GM12801 (cell line): ENCODE data around the gene GRIK4.

Experiments
- CTCF ChIP-seq: IDR thresholded peaks from one replicate; pipeline ENCODE4 v1.5.1; 2011; ENCODE audit warnings: control low read depth; ENCODE audit not compliant: insufficient read length; ENCODE audit errors: extremely low read depth

Gene GRIK4

GRCh38 chr11:120615391-120615790 is 103.8 kb downstream of the GRIK4 start:
- no peak for TF ChIP-seq CTCF

GRCh38 chr11:120618399-120618798 is 106.9 kb downstream of the GRIK4 start:
- no peak for TF ChIP-seq CTCF

GRCh38 chr11:120622189-120622875 is 110.8 kb downstream of the GRIK4 start:
- TF ChIP-seq CTCF, result no peak

- TF ChIP-seq CTCF, result no peak
Measured at GRCh38 chr11:120625565-120625964, 114.0 kb downstream of the GRIK4 start.

GRCh38 chr11:120626791-120627190 is 115.2 kb downstream of the GRIK4 start:
- TF ChIP-seq CTCF, result no peak

- no peak for TF ChIP-seq CTCF
Measured at GRCh38 chr11:120627327-120628163, 116.0 kb downstream of the GRIK4 start.

GRCh38 chr11:120629407-120630080 is 118.0 kb downstream of the GRIK4 start:
- TF ChIP-seq CTCF, result no peak
